GM21528 (cell line): Measurements from ENCODE around the gene PPP1R13L.
A peak's percentile ranks its signal among the peaks of the same experiment; 100 is the strongest.
"Not testable (repeated sequence)": the region's sequence is repeated elsewhere in the genome, so short reads cannot be mapped to it uniquely, and the experiment has no call there.

Experiments
- ATAC-seq: cut with Tn5 transposase; IDR thresholded peaks from one replicate; pipeline ENCODE4 v1.9.1; 2021; ENCODE audit warnings: mild to moderate bottlenecking, moderate library complexity; ENCODE audit not compliant: unreplicated experiment, low FRiP score

Gene PPP1R13L

DNA sequence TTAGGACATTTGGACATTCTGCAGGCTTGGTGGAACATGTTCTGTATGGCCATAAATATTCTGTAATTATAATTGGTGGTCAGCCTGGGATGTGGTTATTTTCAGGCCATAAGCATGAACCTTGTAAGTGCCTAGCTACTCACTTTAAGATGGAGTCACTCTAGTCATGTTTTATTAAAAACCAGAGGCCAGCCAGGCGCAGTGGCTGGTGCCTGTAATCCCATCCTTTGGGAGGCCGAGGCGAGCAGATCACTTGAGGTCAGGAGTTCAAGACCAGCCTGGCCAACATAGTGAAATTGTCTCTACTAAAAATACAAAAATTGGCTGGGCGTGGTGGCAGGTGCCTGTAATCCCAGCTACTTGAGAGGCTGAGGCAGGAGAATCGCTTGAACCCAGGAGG lies 2.7 kb upstream of the PPP1R13L start:
- not testable (repeated sequence) for ATAC-seq

DNA sequence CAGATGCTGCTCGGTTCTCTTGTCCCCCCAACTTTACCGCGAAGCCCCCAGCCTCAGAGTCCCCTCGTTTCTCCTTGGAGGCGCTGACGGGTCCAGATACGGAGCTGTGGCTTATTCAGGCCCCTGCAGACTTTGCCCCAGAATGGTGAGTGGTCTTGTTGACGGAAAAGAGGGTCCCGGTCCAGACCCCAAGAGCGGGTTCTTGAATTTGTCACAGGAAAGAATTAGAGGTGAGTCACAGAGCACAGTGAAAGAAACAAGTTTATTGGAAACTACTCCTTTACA lies 2.2 kb upstream of the PPP1R13L start:
- no peak for ATAC-seq

DNA sequence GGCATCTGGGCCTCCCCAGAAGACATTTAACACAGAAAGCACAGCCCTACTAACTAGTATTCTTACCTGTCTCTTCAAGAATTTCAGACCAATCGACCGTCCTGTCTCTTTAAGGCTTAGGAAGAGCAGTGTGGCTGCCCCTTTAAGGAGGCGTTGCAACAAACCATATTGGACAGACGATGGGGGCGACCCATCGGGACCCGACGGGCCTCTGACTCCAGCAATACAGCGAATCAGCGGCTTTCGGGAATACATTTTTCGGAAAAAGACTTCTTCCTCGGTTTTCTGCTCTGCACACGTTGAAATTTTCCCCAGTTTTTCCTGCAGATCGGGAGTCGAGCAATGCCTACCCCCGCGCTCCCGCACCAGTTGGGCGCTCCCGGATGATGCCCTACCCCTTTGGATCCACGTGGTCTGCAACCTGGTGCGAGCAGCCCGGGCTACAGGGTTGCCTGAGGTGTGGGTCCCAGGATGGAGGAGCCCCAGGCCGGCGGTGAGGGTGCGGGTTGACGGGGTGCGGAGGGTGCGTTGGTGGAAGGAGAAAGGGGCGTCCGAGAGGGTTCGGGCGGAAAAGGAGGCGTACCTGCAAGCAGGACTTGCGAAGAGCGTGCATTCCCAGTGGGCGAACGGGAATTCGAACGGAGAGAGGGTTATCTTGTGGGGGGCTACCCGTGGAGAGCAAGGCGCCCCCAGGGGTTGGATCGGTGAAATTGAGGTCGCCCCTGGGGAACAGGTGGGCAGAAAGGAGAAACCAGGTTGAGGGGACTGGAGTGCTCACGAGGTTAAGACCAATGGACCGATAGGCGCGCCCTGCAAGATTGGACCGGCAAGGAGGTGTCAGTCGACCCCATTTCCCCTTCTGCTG lies 1.6 kb upstream of the PPP1R13L start, which contains the start of gene POLR1G:
TSS of gene POLR1G (plus strand) at position 419 of the 865 bp plus-strand sequence. CDS start at position 472, 53 bp downstream.
- ATAC-seq = peak; percentile 78

DNA sequence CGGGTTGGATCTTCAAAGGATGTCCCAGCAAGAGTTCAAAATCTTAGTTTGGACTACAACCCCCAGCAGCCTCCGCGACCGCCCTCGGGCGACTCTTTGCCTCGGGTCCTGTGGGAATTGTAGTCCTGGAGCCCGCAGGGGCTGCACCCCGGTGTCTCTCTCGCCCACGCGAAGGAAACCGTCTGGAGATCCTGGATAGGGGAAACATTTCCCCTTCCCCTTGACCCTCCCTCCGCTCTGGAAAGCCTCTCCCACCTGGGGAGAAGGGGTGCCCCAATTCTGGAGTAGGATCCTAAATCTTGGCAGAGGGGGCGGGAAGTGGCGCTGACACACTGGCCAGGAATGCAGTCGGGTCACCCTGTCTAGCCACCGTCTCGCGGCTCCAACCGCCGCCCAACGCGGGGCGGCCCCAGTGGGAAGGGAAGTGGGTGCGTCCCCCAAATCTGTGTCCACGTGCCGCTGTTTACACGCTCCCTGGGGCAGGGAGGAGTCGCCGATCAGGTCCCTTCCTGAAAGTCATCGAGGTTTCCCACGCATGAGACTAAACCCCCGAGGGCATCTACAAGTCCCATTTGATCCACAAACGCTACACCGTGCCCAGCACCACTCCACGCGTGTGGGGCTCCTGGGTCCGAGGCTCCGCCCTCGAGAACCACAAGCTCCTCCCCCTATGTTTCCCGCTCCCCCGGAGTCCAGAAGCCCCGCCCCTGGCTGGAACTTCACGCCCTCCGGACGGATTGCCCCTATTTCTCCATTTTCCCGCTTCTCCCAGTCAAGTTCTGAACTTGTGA lies 761 bp upstream of the PPP1R13L start:
- peak; percentile 43 for ATAC-seq

DNA sequence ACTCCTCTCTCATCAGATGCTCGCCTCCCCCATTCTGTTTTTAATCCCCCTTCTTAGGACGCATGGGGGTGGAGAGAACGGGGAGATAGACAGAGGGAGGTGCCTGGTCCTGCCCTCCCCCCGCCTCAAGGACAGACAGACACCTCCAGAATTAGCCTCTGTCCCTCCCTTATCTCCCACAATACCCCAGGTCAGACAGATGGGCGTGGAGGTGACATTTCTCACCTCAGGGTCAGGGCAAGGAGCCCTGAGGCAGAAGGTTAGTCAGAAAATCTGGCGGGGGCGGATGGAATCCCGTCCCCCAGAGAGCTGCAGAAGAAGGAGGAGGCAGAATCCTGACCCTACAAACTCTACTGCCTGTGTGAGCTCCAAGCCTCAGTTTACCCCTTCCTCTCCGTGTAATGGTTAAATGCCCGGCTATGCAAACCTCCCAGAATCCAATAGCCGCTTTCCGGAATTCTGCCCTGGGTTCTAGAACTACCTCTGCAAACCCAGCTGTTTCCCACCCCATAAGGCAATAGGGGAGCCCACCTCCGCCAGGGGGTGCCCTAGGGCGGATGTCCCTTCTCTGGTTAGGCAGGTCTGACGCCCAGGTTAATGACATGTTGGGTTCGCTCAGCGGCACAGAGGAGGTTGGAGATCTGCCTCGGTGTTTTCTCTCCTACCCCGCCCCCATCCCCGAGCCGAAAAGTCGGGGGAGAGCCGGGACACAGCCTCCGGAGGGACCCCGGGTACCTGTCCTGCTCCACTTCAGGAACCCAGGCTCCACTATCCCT lies 900 bp downstream of the PPP1R13L start:
- no peak for ATAC-seq

DNA sequence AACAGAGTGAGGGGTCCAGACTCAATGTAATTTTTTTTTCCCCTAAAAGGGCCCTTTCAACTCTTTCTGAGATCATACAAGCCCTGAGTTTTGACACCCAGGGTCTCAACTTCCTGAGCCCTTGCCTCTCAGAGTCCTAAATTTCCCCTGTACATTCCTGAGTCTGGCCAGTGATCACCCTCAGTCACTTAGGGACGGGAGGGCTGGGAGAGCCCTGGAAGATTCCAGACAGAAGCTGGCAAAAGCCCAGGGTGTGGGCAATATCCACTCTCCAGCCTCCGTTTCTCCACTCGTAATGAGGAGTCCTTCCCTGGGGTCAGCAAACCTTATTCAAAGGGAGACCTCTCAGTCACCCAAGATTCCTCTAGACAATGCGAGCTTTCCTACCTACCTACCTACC lies 1.6 kb downstream of the PPP1R13L start:
- no peak for ATAC-seq

DNA sequence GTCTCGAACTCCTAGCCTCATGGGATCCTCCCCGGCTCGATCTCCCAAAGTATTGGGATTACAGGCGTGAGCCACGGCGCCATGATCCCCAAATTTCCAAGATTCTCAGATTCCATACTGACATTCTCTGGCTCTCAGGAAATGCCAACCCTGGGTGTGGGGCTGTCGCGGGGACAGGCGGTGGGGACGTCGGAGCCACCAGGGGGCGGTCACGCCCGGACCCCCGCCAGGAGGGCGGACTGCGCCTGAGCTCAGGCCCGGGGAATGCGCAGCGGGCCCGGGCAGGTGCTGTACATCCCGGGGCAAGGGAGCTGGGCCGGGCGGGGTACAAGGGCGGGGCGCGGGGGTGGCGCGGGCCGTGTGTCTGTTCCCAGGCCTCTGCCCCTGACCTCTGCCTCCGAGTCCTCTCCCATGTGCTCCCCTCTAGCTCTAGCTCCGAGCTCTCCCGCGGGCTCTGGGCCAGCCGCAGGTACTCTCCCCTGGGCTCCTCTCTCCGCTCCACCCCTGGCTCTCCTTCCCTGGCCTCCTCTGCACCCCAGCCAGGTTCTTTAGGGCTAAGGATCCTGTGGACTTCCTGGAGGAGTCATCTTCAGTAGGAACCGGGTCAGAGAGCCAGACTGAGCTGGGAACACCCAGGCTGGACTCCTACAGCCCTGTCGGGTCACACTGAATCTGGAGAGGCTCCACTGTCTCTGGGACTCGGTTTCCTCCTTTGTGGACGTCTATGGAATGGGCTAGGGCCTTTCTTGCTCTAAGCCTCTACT lies 2.4 kb downstream of the PPP1R13L start:
- ATAC-seq = no peak

DNA sequence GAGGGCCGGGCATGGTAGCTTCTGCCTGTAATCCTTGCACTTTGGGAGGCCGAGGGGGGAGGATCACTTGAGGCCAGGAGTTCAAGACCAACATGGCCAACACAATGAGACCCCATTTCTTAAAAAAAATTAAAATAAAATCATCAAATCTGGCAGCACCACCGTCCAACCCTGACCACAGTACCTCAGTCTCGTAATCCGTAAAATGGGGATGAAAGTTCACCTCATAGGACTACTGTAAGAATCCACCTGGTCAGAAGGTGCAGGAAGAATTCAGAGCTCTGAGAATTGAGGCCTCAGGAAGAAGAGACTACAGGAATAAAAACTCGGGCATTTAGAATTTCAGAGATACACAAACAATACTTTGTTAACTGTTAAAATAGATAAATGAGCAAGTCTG lies 3.1 kb downstream of the PPP1R13L start:
- ATAC-seq = no peak

DNA sequence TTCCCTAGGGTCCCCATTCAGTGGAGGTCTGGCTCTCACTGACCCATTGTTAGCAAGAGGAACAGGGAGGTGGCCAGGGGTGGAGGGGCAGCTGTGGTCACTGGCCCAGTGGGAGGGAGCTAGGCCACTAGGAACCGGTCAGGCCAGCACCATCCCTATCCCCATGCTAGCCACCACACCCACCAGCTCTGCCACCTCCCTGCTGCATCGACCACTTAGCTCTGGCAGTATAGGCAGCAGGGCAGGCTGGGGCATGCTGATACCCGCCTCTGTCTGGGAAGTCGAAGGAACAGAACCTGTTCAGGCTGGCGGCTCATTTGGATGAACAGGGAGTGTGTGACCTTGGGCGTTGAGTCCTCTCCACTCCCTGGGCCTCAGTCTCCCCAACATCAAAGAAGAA lies 4.7 kb downstream of the PPP1R13L start:
- ATAC-seq = no peak

DNA sequence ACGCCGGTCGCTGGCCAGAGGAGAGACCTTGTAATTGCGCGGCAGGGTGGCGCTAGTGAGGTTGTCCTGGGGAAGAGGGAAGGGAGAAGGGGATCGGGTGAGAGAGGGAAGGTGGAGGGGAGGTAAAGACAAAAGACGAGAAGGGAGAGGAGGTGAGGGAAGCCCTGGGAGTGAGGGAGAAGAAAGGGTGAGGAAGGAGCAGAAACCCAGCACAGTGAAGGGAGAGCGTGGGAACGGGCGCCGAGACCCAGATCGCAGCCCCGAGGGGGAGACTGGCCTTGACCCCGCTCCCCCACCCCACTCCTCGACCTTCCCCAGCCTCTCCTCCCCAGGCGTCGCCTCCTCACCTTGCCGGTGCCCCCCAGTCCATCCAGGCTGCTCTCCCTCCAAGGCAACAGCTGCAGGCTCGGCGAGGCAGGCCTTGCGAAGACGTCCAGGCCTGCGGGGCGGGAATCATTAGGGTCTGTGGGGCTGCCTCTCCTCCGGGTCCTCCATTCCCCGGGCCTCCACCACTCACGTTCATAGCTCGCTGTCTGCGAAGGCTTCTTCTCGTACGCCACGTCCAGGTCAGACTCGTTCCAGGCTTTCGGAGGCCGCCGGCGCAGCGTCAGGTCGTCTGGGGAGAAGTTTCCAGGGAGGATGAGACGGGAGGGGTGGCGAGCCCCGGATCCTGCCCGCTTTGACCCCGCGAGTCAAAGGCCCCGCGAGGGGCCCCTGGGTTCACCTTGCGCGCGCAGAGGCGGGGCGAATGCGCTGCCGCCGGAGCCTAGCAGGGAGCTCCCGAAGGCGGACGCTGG lies 8.8 kb downstream of the PPP1R13L start:
- ATAC-seq = no peak

DNA sequence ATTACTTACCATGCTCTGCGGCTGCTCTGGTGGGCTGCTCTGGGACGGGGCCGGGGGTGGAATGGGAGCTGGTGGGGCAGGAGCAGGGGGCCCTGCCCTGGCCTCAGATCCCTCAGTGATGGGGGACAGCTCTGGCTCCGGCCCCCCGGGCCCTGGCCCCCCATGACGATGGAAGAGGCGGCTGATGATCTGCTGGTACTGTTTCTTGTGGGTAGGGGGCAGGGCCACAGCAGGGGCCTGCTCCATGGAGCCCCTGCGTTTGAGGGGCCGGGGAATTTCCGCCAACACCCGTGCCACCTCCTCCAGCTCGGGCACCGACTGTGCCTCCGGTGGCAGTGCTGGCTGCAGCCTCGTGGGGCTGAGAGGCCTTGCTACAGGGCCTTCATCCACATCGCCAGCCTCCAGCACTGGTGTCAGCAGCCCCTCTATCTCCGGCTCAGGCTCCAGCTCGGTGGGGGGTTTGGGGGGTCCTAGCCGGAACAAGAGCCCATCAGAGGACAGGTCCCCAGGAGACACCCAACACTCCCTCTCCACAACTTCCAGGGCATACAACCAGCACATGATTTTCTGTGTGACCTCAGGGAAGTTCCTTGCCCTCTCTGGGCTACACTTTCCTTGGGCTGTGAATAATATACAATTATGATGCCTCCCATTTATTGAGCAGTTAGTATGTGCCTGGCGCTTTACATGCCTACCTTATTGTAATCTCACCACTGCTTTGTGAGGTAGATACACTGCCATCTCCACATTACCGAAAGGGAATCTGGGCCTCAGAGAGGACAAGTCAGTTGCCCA lies 12.8 kb downstream of the PPP1R13L start:
- no peak for ATAC-seq

DNA sequence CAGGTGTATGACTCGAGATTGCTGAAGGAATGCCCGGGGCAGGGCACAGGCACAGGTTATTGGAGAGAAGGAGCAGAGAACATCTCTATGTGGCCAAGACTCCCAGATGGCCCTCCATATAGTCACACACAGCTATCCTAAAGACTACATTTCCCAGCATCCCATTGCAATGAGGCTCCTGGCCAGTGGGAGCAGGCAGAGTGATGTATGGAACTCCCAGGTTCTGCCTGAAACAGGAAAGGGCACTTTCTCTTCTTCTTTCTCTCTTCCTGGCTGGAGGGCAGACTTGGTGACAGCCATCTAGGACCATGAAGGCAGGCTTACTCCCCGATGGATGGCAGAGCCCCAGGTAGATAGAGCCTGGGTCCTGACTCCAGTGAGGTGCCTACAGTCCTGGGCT lies 13.5 kb downstream of the PPP1R13L start:
- ATAC-seq = no peak

DNA sequence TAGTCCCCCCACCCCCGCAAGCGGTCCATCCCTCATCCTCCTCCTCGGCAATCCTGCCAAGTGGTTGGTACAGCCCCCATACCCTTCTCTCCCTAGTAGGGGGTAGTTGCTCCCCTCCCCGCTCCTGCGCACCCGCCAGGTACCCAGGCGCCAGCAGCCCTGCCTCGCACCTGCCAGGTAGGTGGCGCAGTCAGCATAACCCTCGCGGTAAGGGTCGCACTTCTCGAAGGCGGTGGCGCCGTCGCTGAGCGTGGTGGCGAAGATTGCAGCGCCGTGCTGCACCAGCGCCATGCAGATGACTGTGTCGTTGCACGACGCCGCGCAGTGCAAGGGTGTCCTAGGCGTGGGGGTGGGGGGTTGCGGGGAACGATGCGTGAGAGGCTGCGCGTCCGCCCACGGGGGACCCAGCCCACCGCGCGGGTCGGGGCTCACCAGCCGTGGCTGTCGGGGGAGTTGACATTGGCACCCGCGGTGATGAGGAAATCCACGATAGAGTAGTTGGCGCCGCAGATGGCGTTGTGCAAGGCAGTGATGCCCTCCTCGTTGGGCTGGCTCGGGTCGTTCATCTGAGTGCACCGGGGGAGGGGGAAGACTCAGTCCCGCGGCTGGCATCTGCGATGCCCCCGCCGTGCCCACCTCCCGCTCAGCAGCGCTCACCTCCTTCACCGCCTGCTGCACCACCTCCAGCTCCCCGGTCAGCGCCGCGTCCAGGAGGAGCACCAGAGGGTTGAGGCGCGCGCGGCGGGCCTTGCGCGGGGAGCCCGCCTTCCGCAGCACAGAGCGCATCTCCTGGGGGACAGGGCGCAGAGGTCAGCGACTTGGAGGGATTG lies 19.3 kb downstream of the PPP1R13L start:
- ATAC-seq = no peak

DNA sequence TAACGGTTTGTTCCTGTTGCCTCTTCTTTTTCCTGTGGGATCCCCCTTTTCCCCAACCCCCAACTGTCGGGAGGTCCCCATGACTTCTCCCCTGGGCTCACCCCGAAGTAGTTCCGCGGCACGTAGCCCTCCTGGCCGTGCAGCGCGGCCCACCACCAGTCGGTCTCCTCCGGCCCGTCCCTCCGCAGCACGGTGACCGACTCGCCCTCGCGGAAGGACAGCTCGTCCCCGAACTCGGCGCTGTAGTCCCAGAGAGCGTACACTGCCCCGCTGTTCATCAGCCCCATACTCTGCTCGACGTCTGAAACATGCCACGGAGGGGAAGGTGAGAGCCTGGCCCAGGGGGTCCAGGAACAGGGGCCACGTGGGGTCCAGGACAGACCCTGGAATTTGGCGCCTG lies 22.4 kb downstream of the PPP1R13L start:
- no peak for ATAC-seq

DNA sequence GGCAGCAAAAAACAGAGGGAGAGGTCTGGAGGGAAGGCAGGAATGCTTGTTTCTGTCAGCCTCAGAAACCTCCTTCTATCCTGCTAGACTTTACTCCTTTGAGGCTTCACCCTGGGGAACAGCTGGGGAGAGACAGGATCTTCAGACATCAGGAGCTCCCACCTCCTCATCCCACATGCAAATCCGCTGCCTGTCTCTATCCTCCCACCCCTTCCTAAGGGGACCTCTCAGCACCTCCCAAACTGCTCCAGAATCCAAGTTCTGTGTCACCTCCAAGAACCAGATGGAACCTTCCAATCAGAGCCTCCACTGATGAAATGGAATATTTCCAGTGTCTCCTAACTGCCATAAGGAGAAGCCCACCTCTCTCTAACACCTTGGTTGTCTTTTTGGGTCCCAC lies 24.8 kb downstream of the PPP1R13L start:
- ATAC-seq = no peak

DNA sequence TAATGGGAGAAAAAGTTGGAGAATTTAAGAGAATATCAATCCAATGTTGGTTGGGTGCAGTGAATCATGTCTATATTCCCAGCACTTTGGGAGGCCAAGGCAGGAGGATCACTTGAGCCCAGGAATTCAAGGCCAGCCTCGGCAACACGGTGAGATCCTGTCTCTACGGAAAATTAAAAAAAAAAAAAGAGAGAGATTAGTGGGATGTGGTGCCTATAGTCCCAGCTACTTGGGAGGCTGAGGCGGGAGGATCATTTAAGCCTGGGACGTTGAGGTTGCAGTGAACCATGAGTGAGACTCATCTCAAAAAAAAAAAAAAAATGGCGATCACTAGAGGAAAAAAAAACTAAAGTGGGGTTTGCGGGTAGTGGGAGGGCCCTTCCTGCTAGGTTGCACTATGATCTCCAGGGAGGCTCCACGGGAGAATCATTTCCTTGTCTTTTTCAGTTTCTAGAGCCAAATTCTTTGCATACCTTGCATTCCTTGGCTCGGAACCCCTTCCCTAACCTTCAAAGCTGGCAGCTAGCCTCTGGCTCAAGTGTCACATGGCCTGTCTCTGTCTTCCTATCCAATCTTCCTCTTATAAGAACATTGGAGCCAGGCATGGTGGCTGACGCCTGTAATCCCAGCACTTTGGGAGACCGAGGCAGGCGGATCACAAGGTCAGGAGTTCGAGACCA lies 28.7 kb downstream of the PPP1R13L start:
- no peak for ATAC-seq

DNA sequence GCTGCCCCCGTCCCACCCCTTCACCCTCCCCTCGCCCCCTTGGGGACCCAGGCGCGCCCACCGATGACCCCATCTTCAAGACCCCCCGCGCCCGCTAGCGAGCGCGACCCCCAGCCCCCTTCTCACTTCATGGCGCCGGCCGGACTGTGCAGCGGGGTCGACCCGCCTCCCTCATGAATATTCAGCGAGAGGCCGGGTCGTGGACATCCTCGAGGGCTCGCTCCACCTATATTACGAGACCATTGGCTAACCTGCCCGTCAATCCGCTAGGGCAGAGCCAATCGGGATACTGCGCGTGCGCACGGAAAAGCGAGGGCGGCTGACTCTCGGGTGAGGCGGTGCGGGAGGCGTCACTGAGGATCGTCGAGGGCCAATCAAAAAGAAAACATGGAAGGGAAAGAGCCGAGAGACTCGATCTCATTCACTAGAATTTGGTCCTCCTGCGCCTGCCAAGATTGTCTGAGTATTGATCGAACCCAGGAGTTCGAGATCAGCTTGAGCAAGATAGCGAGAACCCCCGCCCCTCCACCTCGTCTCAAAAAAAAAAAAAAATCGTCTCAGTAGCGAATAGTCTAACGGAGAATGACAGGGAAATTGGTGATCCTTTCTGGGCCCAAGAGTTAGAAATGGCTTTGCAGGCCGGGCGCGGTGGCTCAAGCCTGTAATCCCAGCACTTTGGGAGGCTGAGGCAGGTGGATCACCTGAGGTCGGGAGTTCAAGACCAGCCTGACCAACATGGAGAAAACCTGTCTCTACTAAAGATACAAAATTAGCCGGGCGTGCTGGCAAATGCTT lies 34.3 kb downstream of the PPP1R13L start, which contains the start of gene ERCC2:
TSS of gene ERCC2 (minus strand) at position 164 of the 795 bp plus-strand sequence. CDS start at position 131, 33 bp downstream.
- ATAC-seq = peak; percentile 92
